GM18873 (cell line): ENCODE results near the gene NOCT.
A peak's percentile ranks its signal among the peaks of the same experiment; 100 is the strongest.
"Not testable (repeated sequence)": the region's sequence is repeated elsewhere in the genome, so short reads cannot be mapped to it uniquely, and the experiment has no call there.

Experiments
- ATAC-seq: cut with Tn5 transposase; IDR thresholded peaks from one replicate; pipeline ENCODE4 v1.9.1; 2021; ENCODE audit warnings: mild to moderate bottlenecking, moderate library complexity, moderate number of reproducible peaks; ENCODE audit not compliant: unreplicated experiment, low FRiP score

The NOCT gene

GRCh38 chr4:139042981-139043460 is 27.4 kb downstream of the NOCT start:
- no peak for ATAC-seq

GRCh38 chr4:139044291-139044690 is 28.7 kb downstream of the NOCT start:
- no peak for ATAC-seq

GRCh38 chr4:139048026-139048425 is 32.4 kb downstream of the NOCT start:
- no peak for ATAC-seq

GRCh38 chr4:139050446-139050845 is 34.9 kb downstream of the NOCT start:
- no peak for ATAC-seq

GRCh38 chr4:139053909-139054308 is 38.3 kb downstream of the NOCT start:
- ATAC-seq, result no peak

- ATAC-seq, result no peak
Measured at GRCh38 chr4:139054791-139055505, 39.4 kb downstream of the NOCT start.

- not testable (repeated sequence) for ATAC-seq
Measured at GRCh38 chr4:139059026-139059425, 43.4 kb downstream of the NOCT start.

GRCh38 chr4:139060591-139060990 is 45.0 kb downstream of the NOCT start:
- ATAC-seq, result no peak

GRCh38 chr4:139076016-139076744 is 60.6 kb downstream of the NOCT start:
- no peak for ATAC-seq

GRCh38 chr4:139077567-139078355 is 62.2 kb downstream of the NOCT start:
- no peak for ATAC-seq

- no peak for ATAC-seq
Measured at GRCh38 chr4:139078926-139079325, 63.3 kb downstream of the NOCT start.

- peak; percentile 93 for ATAC-seq
Measured at GRCh38 chr4:139082750-139083606, 67.4 kb downstream of the NOCT start.

GRCh38 chr4:139083607-139083955 is 68.0 kb downstream of the NOCT start:
- ATAC-seq, result peak; percentile 25

GRCh38 chr4:139083956-139084803 is 68.6 kb downstream of the NOCT start:
- peak; percentile 39 for ATAC-seq

- no peak for ATAC-seq
Measured at GRCh38 chr4:139084804-139085093, 69.2 kb downstream of the NOCT start.

GRCh38 chr4:139085141-139085540 is 69.6 kb downstream of the NOCT start:
- no peak for ATAC-seq

GRCh38 chr4:139092271-139092670 is 76.7 kb downstream of the NOCT start:
- no peak for ATAC-seq
